HG03575 (cell line): ENCODE results near the gene CPSF3.
"Not testable (repeated sequence)": the region's sequence is repeated elsewhere in the genome, so short reads cannot be mapped to it uniquely, and the experiment has no call there.

Source experiments
- ATAC-seq: cut with Tn5 transposase; IDR thresholded peaks from one replicate; pipeline ENCODE4 v1.9.1; 2021; ENCODE audit not compliant: unreplicated experiment, insufficient number of reproducible peaks, low FRiP score; ENCODE audit errors: extremely low read depth

CPSF3 gene

GRCh38 chr2:9392898-9393765 lies 30.3 kb upstream of the CPSF3 start:
- ATAC-seq, result no peak

GRCh38 chr2:9394816-9395215 lies 28.6 kb upstream of the CPSF3 start:
- ATAC-seq, result no peak

GRCh38 chr2:9397201-9397600 lies 26.3 kb upstream of the CPSF3 start:
- no peak for ATAC-seq

- ATAC-seq, result not testable (repeated sequence)
Observed at GRCh38 chr2:9398251-9398650, 25.2 kb upstream of the CPSF3 start.

GRCh38 chr2:9398881-9399780 lies 24.3 kb upstream of the CPSF3 start:
- ATAC-seq, result no peak

- no peak for ATAC-seq
Observed at GRCh38 chr2:9400268-9401058, 23.0 kb upstream of the CPSF3 start.

- no peak for ATAC-seq
Observed at GRCh38 chr2:9401059-9401547, 22.4 kb upstream of the CPSF3 start.

- no peak for ATAC-seq
Observed at GRCh38 chr2:9401646-9402371, 21.6 kb upstream of the CPSF3 start.

- ATAC-seq, result no peak
Observed at GRCh38 chr2:9403924-9404323, 19.5 kb upstream of the CPSF3 start.

- no peak for ATAC-seq
Observed at GRCh38 chr2:9404451-9404850, 19.0 kb upstream of the CPSF3 start.

GRCh38 chr2:9405636-9406035 lies 17.8 kb upstream of the CPSF3 start:
- no peak for ATAC-seq

GRCh38 chr2:9406529-9407362 lies 16.7 kb upstream of the CPSF3 start:
- no peak for ATAC-seq

GRCh38 chr2:9407363-9407811 lies 16.1 kb upstream of the CPSF3 start:
- ATAC-seq, result no peak

- ATAC-seq, result no peak
Observed at GRCh38 chr2:9408641-9409151, 14.8 kb upstream of the CPSF3 start.

GRCh38 chr2:9410108-9410507 lies 13.3 kb upstream of the CPSF3 start:
- no peak for ATAC-seq

GRCh38 chr2:9412781-9413180 lies 10.7 kb upstream of the CPSF3 start:
- no peak for ATAC-seq

- ATAC-seq, result no peak
Observed at GRCh38 chr2:9415516-9416169, 7.8 kb upstream of the CPSF3 start.
